ENCODE results near the gene HEXB.

Gene HEXB

GRCh38 chr5:74642543-74642863 lies 42.5 kb upstream of the HEXB start:
- TF ChIP-seq CTCF (IDR thresholded peaks at IDR 0.05; ENCODE audit: low read length) (no peak), EZH2phosphoT487 (IDR thresholded peaks at IDR 0.05; ENCODE audit: low read length) (no peak), EZH2 (optimal IDR thresholded peaks at IDR 0.05; ENCODE audit: low read depth, low read length) (no peak)
- Histone ChIP-seq H4K20me1 (ENCODE audit: insufficient read depth, low read length) (no peaks in the 10 kb centered on the region), H3K79me2 (ENCODE audit: low read length) (peaks cover 23% of the 10 kb centered on the region), H3K4me2 (ENCODE audit: low read depth, low read length) (no peak overlapping the region), H2AFZ (ENCODE audit: low read length) (no peak overlapping the region), H3K9ac (ENCODE audit: low read length) (no peak overlapping the region), H3K9me3 (replicated peaks; ENCODE audit: insufficient read depth, low read length) (no peaks in the 10 kb centered on the region), H3F3A (ENCODE audit: insufficient read depth, low read length) (peaks cover 22% of the 10 kb centered on the region), H3K4me1 (ENCODE audit: low read length) (peaks cover 14% of the 10 kb centered on the region), H3K4me3 (ENCODE audit: low read length) (no peak overlapping the region), H3K36me3 (replicated peaks; ENCODE audit: insufficient read depth, low read length) (no peaks in the 10 kb centered on the region), H3K27me3 (replicated peaks; ENCODE audit: insufficient read depth, low read length) (no peaks in the 10 kb centered on the region), H3K9me2 (replicated peaks; ENCODE audit: insufficient read depth, low read length) (no peaks in the 10 kb centered on the region), H3K27ac (ENCODE audit: low read length) (no peak overlapping the region)
- DNase-seq: no peak

- H3K36me3 ChIP-seq (replicated peaks; ENCODE audit: insufficient read depth, low read length): no peaks in the 10 kb centered on the region
- TF ChIP-seq EZH2 (optimal IDR thresholded peaks at IDR 0.05; ENCODE audit: low read depth, low read length) (no peak), CTCF (IDR thresholded peaks at IDR 0.05; ENCODE audit: low read length) (no peak), EZH2phosphoT487 (IDR thresholded peaks at IDR 0.05; ENCODE audit: low read length) (no peak)
- no peak overlapping the region for H2AFZ ChIP-seq (ENCODE audit: low read length)
- peaks cover 12% of the 10 kb centered on the region for H3K4me1 ChIP-seq (ENCODE audit: low read length)
- H3K79me2 ChIP-seq (ENCODE audit: low read length): peaks cover 17% of the 10 kb centered on the region
- no peak overlapping the region for H3K27ac ChIP-seq (ENCODE audit: low read length)
- no peak overlapping the region for H3K4me3 ChIP-seq (ENCODE audit: low read length)
- DNase-seq: no peak
- no peaks in the 10 kb centered on the region for H3K9me2 ChIP-seq (replicated peaks; ENCODE audit: insufficient read depth, low read length)
- no peaks in the 10 kb centered on the region for H3K27me3 ChIP-seq (replicated peaks; ENCODE audit: insufficient read depth, low read length)
- no peaks in the 10 kb centered on the region for H4K20me1 ChIP-seq (ENCODE audit: insufficient read depth, low read length)
- H3K4me2 ChIP-seq (ENCODE audit: low read depth, low read length): no peak overlapping the region
- no peaks in the 10 kb centered on the region for H3K9me3 ChIP-seq (replicated peaks; ENCODE audit: insufficient read depth, low read length)
- H3K9ac ChIP-seq (ENCODE audit: low read length): no peak overlapping the region
- peaks cover 22% of the 10 kb centered on the region for H3F3A ChIP-seq (ENCODE audit: insufficient read depth, low read length)
These were observed 41.9 kb upstream of the HEXB start for GRCh38 chr5:74643111-74643562.

GRCh38 chr5:74647096-74647495 lies 37.9 kb upstream of the HEXB start:
- no peak for DNase-seq
- Histone ChIP-seq H3K9ac (ENCODE audit: low read length) (no peak overlapping the region), H3K27me3 (replicated peaks; ENCODE audit: insufficient read depth, low read length) (no peaks in the 10 kb centered on the region), H2AFZ (ENCODE audit: low read length) (no peak overlapping the region), H3K27ac (ENCODE audit: low read length) (no peak overlapping the region), H4K20me1 (ENCODE audit: insufficient read depth, low read length) (no peaks in the 10 kb centered on the region), H3K79me2 (ENCODE audit: low read length) (no peaks in the 10 kb centered on the region), H3K9me2 (replicated peaks; ENCODE audit: insufficient read depth, low read length) (no peaks in the 10 kb centered on the region), H3F3A (ENCODE audit: insufficient read depth, low read length) (no peaks in the 10 kb centered on the region), H3K36me3 (replicated peaks; ENCODE audit: insufficient read depth, low read length) (no peaks in the 10 kb centered on the region), H3K4me3 (ENCODE audit: low read length) (no peak overlapping the region), H3K9me3 (replicated peaks; ENCODE audit: insufficient read depth, low read length) (no peaks in the 10 kb centered on the region), H3K4me1 (ENCODE audit: low read length) (peaks cover 6% of the 10 kb centered on the region; the same call in 1 of the 2 replicates), H3K4me2 (ENCODE audit: low read depth, low read length) (no peak overlapping the region)
- TF ChIP-seq EZH2 (optimal IDR thresholded peaks at IDR 0.05; ENCODE audit: low read depth, low read length): no peak
- TF ChIP-seq CTCF (IDR thresholded peaks at IDR 0.05; ENCODE audit: low read length): no peak
- no peak for TF ChIP-seq EZH2phosphoT487 (IDR thresholded peaks at IDR 0.05; ENCODE audit: low read length)
